Measurements from ENCODE around the gene USP36.

- TF ChIP-seq CTCF (IDR thresholded peaks at IDR 0.05) (no peak), POLR2A (IDR thresholded peaks at IDR 0.05) (no peak)
Observed at GRCh38 chr17:78847052-78847451, 6.4 kb upstream of the USP36 start.

Measured in lower leg skin (tissue), 3 donors.